ENCODE data around the gene OR2C1.

The OR2C1 gene

DNA sequence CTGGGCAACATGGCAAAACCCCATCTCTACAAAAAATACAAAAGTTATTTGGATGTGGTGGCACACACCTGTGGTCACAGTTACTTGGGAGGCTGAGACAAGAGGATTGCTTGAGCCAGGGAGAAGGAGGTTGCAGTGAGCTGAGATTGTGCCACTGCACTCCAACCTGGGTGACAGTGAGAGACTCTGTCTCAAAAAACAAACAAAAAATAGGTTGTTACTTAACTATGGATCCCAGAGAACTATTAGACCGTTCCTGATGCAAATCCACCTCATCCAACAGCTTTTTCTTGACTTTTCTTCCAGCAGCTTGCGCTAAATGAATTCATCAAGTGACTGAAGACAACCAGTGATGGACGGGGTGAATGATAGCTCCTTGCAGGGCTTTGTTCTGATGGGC, at the start of gene OR2C1:
OR2C1 (plus strand) TSS at position 301 of the 400 bp plus-strand sequence; CDS start at position 353, 52 bp downstream.
- no peak for DNase-seq

DNA sequence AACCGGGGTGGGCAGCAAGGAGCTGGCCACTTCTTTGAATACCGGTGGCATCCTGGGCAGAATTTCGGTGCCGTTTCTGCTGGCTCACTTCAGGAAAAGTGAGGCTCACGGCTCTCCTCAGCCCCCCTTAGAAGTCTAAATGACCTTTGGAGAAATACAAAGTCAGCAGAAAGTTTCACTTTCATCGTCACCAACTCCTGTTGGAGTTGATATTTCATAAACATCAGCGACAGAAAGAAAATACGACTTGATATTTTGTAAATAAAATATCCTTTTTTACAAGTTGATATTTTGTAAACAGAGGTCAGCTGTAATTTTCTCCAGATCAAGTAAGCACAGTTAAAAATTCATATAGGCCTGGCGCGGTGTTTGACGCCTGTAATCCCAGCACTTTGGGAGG, 49.6 kb upstream of the OR2C1 start:
- no peak for DNase-seq

DNA sequence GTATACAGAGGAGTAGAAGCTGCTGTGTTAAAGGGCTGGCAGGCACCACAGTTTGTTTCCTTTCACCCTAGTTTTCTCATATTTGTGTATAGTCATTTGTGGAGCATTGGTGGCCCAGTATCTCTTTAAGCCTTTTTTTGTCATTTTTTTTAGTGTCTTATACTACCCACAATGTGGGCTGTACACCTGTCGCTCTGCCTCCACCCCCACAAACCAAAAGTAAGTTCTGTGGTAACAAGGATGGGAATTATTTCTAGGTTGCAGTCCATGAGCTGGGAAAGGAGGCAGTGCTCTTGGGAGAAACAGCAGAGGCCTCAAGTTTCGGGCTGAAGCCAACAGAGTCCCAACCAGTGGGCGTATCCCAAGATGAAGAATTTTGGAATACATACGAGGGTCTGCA, 44.2 kb upstream of the OR2C1 start:
- no peak for DNase-seq

DNA sequence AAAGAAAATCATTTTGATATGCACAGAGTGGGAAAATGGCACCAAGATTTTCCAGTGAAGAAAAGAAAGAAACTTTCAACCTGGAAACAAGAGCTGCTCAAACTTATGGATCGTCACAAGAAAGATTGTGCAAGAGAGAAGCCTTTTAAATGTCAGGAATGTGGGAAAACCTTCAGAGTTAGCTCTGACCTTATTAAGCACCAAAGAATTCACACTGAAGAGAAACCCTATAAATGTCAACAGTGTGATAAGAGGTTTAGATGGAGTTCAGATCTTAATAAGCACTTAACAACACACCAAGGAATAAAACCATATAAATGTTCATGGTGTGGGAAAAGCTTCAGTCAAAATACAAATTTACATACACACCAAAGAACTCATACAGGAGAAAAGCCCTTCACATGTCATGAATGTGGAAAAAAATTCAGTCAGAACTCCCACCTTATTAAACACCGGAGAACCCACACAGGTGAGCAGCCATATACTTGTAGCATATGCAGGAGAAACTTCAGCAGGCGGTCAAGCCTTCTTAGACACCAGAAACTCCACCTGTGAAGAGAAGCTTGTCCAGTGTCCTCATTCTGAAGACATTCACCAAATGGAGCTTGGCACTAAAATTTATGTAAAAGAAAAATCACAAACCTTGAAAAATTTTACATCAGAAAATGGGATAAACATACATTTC, 38.2 kb upstream of the OR2C1 start:
- DNase-seq = no peak

DNA sequence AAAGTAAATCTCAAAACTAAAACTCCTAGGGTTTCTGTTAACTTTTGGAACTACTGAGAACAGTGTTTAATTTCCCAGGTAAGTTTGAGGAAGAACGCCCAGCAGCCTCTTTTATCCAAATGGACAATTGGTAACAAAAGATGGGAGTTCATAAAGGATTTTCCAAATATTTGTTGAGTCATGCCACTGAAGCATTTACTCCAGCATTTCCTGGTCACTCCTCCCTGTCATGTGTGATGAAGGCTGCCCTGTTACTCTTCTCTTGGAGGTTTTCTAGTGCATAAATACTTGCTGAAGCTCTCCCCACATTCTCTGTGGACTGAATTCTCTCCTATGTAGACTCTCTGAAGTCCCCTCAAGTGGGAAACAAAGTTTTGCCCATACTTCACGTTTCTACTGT, 33.9 kb upstream of the OR2C1 start:
- DNase-seq = no peak

DNA sequence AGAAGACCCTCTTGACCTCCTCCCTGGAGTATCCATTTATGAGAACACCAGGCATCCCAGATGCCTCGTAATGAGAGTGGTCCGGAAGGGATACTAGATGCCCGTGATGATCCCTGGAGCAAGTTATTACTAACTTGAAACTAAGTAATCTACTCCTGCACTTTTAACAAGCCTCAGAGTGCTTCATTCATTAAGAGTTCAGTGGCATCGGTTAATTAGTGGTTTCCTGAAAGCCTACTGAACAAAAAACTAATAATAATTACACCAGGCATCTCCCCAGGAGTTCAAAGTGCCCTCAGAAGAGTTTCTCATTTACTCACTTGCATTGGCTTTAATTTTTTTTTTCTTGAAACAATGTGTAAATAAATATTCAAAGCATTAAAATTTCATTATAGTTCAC, 28.2 kb upstream of the OR2C1 start:
- no peak for DNase-seq

DNA sequence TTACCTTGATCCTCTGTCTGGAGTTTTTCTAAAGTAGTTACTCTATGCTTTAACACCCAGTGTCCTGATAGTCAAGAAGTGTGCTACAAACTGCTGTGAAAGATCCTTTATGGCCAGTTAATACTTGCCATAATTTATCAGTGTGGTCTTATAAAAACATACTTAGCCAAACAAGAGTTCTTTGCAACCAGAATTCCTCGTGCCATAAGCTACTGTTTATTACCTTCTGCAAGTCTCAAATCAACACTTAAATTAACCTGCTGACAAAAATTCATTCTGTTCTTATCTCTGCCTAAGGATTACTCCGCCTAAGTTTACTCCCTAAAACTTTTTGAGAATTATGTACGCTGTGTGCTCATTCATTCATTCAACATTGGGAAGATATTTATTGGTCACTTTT, 27.6 kb upstream of the OR2C1 start:
- no peak for DNase-seq

DNA sequence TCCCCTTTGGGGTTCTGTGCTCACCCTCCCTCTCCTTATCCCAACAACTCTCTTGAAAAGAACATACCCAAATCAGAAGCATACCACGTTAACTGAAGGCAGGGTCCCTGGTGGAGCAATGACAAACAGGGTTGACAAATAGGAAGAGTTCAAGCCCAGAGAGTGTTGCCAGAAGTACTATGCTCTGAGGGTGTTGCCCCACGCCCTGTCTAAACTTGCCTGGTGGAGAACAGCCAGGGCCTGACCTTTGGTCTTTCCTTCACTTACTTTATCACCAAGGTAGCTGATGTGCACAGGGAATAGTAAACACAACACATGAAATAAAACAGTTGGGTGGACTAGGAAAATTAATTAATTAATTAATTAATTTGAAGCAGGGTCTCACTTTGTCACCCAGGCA, 27.0 kb upstream of the OR2C1 start:
- no peak for DNase-seq

DNA sequence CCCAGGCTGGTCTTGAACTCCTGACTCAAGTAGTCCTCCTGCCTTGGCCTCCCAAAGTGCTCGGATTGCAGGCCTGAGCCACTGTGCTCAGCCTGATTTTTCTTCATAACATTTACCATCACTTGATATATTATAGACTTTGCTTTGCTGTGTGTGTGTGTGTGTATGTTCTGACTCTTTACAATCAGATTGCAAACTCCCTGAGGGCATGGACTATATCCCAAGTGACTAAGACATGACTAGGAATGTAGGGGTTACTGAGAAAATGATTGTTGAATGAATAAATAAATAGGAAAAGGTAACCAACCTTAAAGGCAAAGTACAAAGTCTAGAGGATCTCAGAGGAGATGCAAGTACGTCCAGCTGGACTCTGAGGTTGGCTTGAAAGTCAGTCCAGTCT, 9.6 kb upstream of the OR2C1 start:
- DNase-seq = no peak

DNA sequence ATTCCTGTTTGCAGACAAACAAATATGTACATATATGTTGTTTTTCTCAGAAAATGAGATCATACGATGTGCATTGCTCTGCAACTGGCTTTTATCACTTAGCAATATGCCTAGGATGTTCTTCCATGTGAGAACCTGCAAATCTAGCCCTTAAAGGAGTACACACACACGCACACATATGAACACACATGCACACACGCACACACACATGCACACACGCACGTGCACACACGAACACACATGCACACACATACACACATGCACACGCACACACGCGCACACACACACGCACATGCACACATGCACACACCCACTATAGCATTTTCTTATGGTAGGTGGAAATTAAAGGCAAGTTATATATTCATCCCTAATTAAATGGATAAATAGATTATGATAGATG, 8.1 kb upstream of the OR2C1 start:
- DNase-seq = no peak

DNA sequence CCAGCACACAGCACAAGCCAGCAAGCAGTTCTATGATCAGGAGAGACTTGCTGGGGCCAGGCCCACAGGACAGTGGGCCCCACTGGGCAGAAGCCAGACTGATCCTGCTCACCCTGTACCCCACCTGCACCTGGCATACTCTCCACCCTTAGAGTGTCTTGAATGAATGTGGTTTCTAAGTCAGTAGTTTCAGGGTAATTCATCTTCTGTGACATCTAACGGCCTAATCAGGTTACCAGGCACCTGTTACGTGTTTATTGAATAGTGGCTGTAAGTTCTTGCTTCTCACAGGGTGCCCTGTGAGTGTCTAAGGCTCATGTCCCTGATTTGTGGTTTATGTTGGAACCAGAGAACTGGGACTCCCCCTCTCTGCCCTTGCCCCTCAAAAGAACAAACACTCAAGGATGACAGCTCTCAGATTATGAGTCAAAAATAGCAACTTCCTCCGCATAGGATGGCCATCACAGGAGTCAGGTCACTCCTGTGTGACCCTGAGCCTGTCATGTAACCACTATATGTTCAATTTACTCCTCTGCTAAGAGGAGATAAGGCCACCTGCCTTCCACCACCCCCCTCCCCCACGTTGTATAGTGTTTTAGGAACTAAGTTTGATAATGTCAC, 7.0 kb upstream of the OR2C1 start:
- DNase-seq = no peak

DNA sequence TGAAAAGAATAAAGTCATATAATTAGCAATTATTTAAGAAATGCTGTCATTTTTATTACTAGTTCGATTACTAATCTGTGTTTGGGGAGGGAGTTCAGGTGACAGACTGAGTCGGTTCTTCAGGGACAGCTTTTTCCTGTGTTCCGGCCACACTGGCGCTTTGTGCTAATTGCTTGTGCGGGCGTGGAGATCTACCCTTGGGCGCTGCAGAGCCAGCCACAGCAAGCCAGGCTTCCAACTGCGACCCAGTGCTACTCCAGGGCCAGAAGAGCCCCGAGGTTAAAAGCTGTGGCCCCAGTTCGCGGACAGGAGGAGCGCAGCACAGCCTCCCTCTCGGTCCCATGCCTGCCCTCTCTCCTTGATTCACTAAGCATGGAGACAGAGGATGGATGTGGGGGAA, 6.5 kb upstream of the OR2C1 start:
- no peak for DNase-seq

DNA sequence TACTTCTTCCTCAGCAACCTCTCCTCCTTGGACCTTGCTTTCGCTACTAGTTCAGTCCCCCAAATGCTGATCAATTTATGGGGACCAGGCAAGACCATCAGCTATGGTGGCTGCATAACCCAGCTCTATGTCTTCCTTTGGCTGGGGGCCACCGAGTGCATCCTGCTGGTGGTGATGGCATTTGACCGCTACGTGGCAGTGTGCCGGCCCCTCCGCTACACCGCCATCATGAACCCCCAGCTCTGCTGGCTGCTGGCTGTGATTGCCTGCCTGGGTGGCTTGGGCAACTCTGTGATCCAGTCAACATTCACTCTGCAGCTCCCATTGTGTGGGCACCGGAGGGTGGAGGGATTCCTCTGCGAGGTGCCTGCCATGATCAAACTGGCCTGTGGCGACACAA, 429 bp downstream of the OR2C1 start:
- DNase-seq = no peak

DNA sequence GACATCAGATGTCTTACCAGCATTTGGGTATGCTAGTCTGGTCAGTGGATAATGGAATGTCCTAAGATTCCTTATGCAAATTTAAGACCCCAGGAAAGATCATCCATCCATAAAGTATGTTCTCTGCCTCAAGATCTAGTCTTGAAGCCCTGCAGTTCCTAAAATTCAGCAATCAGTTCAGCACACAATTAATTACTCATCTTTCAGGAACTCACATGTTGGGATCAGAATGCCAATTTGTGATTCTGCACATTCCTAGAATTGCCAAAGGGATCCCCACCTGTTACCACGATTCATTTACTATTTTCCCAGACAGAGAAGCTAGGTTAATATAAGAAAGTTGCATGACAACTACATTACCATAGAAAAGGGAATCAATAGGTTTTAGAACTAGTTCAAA, 3.2 kb downstream of the OR2C1 start:
- no peak for DNase-seq

DNA sequence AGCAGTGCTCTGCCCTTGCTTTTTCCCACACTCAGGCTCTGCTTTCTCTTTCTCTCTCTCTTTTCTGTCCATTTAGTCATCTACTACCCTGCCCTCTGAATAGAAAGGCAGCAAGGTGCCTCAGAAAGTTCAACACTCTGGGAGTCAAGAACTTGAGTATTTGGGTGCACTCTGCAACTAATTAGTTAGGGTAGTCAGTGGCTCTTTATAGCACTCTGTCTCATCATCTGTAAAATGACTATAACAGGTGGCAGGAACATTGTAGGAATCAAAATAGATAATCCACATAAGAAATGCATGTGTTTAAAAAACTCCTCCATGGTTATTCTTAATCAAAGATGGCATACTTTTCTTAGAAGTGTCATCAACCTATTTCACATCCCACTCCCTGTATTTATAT, 7.2 kb downstream of the OR2C1 start:
- no peak for DNase-seq

DNA sequence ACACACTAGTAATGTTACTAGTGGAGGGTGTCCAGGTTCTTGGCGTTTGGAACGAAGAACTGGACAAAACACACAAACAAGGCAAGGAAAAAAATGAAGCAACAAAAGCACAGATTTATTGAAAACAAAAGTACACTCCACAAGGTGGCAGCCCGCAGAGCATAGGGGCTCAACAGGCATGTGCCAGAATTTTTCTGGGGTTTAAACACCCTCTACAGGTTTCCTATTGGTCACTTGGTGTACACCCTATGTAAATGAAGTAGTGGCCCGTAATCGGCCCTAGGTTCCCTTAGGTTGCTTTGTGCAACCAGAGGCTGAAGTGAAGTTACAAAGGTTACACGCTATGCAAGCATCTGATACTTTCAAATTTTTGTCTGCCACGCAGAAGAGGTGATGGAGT, 8.1 kb downstream of the OR2C1 start:
- DNase-seq = no peak

DNA sequence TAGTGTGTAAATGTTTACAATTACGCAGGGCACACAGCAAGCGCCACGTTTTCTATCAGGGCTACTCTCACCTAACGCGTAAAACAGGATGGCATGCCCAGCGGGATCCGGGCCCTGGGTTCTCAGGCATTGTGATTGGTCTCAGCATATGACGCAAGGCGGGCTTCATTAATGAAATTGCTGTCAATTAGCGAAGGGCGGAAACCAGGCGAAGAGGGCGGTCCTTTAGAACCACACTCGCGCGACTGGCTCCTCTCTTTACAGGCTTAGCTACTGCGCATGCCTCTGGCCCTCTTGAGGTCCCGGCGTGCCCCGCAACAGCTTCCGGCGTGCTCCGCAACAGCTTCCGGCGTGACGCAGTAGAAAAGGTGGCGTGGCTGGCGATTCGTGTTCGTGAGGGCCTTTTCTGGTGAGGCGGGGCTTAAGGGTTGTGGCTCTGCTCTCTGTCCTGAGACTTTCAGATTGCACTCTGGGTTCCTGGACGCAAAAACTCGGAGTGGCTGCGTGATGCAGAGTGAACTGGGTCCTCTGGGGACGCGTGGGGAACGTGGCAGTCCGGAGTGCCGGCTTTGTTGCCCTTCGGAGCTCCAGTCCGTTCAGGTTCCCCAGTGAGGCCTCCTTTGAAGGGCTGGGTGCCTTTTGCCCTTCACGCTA, 9.2 kb downstream of the OR2C1 start:
- peak; percentile 76 for DNase-seq

DNA sequence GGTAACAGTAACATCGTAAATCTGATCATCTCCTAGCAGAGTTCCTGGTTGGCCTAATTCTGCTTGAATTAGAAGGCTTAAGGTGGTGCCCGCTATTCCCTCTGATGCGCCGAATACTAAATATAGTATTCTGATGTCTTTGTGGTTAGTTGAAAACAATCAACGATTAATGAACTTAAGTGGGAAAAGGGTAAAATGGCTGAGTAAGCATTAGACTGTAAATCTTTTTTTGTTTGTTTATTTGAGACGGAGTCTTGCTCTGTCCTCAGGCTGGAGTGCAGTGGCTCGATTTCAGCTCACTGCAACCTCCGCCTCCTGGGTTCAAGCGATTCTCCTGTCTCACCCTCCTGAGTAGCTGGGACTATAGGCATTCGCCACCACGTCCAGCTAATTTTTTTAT, 13.4 kb downstream of the OR2C1 start:
- DNase-seq = no peak

DNA sequence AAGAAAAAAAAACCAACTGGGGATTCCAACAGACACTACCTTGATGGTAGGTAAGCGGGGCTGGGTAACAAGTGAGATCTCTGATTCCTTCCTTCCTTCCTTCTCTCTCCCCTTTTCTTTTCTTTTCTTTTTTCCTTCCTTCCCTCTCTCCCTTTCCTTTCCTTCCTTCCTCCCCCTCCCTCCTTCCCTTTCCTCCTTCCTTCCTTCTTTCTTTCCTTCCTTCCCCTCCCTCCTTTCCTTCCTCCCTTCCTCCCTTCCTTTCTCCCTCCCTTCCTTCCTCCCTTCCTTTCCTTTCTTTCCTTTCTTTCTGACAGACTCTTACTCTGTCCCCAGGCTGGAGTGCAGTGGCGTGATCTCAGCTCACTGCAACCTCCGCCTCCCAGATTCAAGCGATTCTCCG, 20.0 kb downstream of the OR2C1 start:
- DNase-seq = no peak

DNA sequence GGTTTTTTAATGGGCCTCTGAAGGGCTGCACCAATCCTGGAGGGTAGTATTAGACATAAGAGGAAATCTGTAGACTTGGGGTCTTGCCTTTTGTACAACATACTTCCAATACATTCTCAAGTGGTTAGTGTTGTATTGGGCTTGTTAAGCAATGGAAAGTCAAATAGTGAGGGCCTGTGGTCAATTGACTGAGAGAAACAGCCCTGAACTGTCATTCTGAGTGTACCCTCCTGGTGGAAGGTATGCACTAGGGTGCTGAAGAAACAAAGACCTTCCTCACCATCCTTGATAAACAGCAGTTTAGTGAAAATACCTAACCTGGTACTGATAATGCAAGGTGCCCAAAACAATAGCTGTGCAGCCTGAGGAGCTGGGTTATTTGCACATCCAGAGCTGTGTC, 22.2 kb downstream of the OR2C1 start:
- no peak for DNase-seq

DNA sequence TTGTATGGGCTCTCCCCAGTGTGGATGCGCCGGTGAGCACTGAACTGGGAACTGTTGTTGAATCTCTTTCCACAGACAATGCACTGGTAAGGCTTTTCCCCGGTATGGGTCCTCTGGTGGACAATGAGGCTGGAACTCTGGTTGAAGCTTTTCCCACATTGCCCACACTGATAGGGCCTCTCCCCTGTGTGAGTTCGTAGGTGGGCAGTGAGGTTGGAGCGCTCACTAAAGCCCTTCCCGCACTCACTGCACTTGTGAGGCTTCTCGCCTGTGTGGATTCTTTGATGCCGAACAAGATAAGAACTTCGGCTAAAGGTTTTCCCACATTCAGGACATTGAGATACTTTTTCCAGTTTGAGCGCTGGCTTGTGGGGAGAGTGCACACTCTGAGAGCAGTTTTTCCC, 27.4 kb downstream of the OR2C1 start:
- no peak for DNase-seq

DNA sequence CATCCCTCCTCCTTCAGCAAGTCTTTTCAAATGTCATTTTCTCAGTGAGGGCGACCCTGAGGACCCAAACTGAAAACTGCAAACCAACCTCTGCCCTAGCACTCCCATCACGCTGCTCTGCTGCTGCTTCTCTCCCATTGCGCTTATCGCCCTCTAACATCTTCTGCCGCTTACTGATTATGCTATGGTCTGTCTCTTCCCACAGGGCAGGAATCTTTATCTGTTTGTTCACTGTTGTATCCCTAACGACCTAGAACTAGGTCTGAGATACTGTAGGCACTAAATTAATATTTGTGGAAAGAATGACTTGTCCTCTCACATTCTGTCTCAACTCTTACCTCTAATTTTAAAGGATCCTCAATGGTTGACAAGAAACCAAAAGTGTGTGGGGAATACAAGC, 32.6 kb downstream of the OR2C1 start:
- DNase-seq = no peak

DNA sequence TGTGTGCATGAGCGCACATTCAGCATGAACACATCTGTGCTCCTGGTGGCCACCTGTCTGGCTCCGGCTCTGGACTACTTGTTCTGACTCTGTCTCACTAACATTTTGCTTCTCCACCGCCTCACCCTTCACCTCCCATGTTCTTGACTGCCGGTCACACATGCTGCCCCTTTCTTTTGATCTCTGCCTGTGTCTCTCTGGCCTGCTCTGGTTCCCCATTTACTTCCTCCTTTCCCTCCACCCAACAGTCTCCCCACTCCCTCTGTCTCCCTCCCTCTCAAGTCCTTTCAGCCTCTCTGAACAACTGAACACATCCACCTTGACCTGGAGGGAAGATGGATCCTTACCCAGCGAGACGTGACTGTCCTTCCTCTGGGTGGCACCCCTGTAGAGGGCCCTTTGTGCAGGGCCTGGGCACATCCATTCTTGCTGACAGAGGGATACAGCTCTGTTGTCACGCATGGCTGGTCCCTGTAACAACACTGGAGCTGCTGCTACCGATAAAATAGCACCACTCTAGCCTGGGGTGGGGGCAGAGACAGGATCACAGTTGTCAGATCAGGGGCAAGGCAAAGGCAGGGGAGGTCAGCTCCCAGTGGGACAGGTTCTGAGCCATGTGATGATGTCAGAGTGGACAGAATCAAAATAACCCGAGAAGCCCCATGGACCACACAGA, 34.1 kb downstream of the OR2C1 start:
- DNase-seq = no peak

DNA sequence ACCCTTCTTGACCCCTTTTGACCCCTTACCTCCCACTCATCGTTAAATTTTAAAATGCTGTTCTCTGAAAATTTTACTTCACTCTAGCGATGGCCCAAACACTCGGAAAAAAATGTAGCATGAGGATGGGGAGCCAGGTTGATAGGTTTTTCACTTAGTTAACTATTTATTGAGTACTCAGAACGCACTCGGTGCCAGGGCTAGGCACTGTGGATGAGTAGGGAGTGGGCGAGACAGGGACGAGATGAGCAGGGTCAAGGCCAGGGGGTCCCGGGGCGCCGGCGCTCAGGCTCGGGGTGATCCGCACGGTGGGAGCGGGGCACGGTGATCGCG, 44.7 kb downstream of the OR2C1 start:
- DNase-seq = no peak

Data from activated T-cell treated with anti-CD3 and anti-CD28 coated beads for 4 hours (primary cell).